ENCODE data around the gene WFIKKN1. TPM values are rescaled to one million over a fixed set of nuclear protein-coding genes. Genes with fewer than 3 reads are reported as not detected.

WFIKKN1 gene
- total RNA-seq, 2 experiments from 2014 or later = 0.25 TPM; not detected in 1

GRCh38 chr16:625977-626765, 4.6 kb upstream of the WFIKKN1 start:
- no peaks in the 10 kb centered on the region for H3K36me3 Mint-ChIP-seq (ENCODE audit: low read depth)
- peaks cover 6% of the 10 kb centered on the region for H3K4me1 Mint-ChIP-seq (ENCODE audit: low read depth)
- POLR2A ChIA-PET = interaction anchor here (0.6 kb wide), 2 partner anchors 24 to 151 kb away, joined by 3 to 4 read pairs; no protein-coding TSS in a partner anchor
- H3K4me3 Mint-ChIP-seq = no peak overlapping the region
- TF ChIP-seq CTCF (IDR thresholded peaks at IDR 0.05) = no peak
- DNase-seq (no peak), ATAC-seq (no peak)
- CTCF ChIA-PET = no interaction called here
- intact Hi-C loops (cut with micrococcal nuclease) = no loop called here
- no peak overlapping the region for H3K27ac Mint-ChIP-seq
- H3K27me3 Mint-ChIP-seq = no peaks in the 10 kb centered on the region
- no peaks in the 10 kb centered on the region for H3K9me3 Mint-ChIP-seq

- Mint-ChIP-seq H3K27me3 (no peaks in the 10 kb centered on the region), H3K4me3 (no peak overlapping the region), H3K4me1 (ENCODE audit: low read depth) (peaks cover under 1% of the 10 kb centered on the region), H3K27ac (no peak overlapping the region), H3K36me3 (ENCODE audit: low read depth) (no peaks in the 10 kb centered on the region), H3K9me3 (no peaks in the 10 kb centered on the region)
- no peak for TF ChIP-seq CTCF (IDR thresholded peaks at IDR 0.05)
- ATAC-seq (no peak), DNase-seq (no peak)
- ChIA-PET CTCF (no interaction called here), POLR2A (no interaction called here)
- intact Hi-C loops (cut with micrococcal nuclease) = no loop called here
Measured at GRCh38 chr16:626787-627453, 3.9 kb upstream of the WFIKKN1 start.

GRCh38 chr16:627454-628239, 3.1 kb upstream of the WFIKKN1 start:
- CTCF ChIA-PET = no interaction called here
- Mint-ChIP-seq H3K4me1 (ENCODE audit: low read depth) (no peaks in the 10 kb centered on the region), H3K27me3 (no peaks in the 10 kb centered on the region), H3K9me3 (no peaks in the 10 kb centered on the region), H3K36me3 (ENCODE audit: low read depth) (no peaks in the 10 kb centered on the region), H3K27ac (no peak overlapping the region), H3K4me3 (no peak overlapping the region)
- TF ChIP-seq CTCF (IDR thresholded peaks at IDR 0.05) = no peak
- DNase-seq (no peak), ATAC-seq (no peak)
- intact Hi-C loops (cut with micrococcal nuclease) = no loop called here
- POLR2A ChIA-PET = no interaction called here

- no peak overlapping the region for H3K4me3 Mint-ChIP-seq
- intact Hi-C loops (cut with micrococcal nuclease) = no loop called here
- no peak overlapping the region for H3K27ac Mint-ChIP-seq
- H3K9me3 Mint-ChIP-seq = no peaks in the 10 kb centered on the region
- H3K27me3 Mint-ChIP-seq = no peaks in the 10 kb centered on the region
- no peak for ATAC-seq
- no peak for TF ChIP-seq CTCF (IDR thresholded peaks at IDR 0.05)
- DNase-seq = no peak
- ChIA-PET CTCF (no interaction called here), POLR2A (no interaction called here)
- H3K36me3 Mint-ChIP-seq (ENCODE audit: low read depth) = no peaks in the 10 kb centered on the region
- no peaks in the 10 kb centered on the region for H3K4me1 Mint-ChIP-seq (ENCODE audit: low read depth)
Measured at GRCh38 chr16:628321-629061, 2.3 kb upstream of the WFIKKN1 start.
